NCI-H2196 treated with DMSO at 0.1 percent for 48 hours (cell line): Measurements from ENCODE around the gene SDF2L1.
"Not testable (repeated sequence)": the region's sequence is repeated elsewhere in the genome, so short reads cannot be mapped to it uniquely, and the experiment has no call there.

Source experiments
- DNase-seq: peaks from one replicate; lab custom pipeline; 2025; ENCODE audit not compliant: unreplicated experiment; lab: John Stamatoyannopoulos, UW

Gene SDF2L1

GRCh38 chr22:21636629-21637218 lies 5.4 kb upstream of the SDF2L1 start:
- DNase-seq, result no peak

DNA sequence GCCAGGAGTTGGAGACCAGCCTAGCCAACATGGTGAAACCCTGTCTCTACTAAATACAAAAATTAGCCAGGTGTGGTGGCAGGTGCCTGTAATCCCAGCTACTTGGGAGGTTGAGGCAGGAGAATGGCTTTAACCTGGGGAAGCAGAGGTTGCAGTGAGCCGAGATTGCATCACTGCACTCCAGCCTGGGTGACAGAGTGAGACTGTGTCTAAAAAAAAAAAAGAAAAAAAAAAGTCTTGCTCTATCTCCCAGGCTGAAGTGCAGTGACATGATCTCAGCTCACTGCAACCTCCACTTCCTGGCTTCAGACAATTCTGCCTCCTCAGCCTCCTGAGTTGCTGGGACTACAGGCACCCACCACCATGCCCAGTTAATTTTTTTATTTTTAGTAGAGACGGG lies 4.7 kb upstream of the SDF2L1 start:
- DNase-seq, result not testable (repeated sequence)

DNA sequence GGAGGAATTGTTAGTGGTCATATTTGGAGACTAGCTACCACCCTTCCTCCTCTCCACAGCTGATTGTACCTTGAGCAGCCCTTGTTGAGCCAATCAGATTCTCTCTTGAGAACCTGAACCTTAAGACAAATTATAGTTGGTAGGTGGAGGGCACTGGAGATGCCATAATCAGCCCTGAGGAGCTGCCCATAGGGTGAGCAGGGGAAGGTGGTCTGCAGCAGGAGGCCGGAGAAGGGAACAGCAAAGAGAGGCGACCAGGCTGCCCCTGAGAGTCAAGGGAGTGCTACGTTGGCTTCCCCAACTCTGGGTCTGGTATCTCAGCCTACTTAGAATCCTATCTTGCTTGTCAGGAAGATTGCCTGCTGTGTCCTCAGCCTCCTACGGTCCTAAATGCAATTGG lies 2.7 kb upstream of the SDF2L1 start:
- DNase-seq, result no peak

- DNase-seq, result no peak
Measured at GRCh38 chr22:21640810-21641209, 1.3 kb upstream of the SDF2L1 start.

GRCh38 chr22:21641417-21641788 lies 699 bp upstream of the SDF2L1 start:
- DNase-seq, result no peak

- DNase-seq, result peak; percentile 10
Measured at GRCh38 chr22:21642584-21643448, 714 bp downstream of the SDF2L1 start.

- DNase-seq, result no peak
Measured at GRCh38 chr22:21643533-21644357, 1.6 kb downstream of the SDF2L1 start.

GRCh38 chr22:21645513-21645912 lies 3.4 kb downstream of the SDF2L1 start:
- not testable (repeated sequence) for DNase-seq

DNA sequence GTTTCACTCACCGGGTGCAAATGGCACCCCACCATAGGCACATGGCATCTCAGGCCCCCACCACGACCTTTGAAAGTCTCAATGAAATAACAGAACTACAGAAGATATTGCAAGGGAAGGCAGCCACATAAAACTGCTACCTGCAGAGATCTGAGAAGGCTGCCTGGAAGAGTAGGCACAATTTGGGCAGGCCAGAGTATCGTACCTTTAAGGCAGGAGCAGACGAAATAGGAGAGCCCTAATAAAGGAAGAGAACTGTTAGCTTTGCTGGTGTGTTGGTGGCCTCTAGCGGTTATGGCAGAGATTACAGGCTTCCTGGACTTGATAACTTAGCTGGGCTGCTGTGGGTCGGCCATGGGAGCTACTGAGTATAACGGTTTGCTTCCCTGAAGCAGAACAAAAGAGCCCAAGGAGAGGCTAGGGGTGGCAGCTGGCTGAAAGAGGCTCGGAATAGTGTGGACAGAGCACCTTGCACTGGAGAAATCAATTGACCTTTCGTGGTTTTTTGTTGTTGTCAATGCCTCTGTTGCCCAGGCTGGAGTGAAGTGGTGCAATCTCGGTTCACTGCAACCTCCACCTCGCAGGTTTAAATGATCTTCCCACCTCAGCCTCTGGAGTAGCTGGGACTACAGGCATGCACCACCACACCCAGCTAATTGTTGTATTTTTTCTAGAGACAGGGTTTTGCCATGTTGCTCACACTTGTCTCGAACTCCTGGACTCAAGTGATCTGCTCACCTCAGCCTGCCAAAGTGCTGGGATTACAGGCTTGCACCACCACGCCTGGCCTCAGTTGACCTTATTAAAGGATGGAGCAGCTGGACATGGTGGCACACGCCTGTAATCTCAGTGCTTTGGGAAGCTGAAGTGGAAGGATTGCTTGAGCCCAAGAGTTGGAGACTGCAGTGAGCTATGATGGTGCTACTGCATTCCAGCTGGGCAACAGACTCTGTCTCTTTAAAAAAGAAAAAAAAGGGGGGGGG lies 4.8 kb downstream of the SDF2L1 start:
- DNase-seq, result peak; percentile 43

- DNase-seq, result no peak
Measured at GRCh38 chr22:21650280-21650679, 8.2 kb downstream of the SDF2L1 start.

DNA sequence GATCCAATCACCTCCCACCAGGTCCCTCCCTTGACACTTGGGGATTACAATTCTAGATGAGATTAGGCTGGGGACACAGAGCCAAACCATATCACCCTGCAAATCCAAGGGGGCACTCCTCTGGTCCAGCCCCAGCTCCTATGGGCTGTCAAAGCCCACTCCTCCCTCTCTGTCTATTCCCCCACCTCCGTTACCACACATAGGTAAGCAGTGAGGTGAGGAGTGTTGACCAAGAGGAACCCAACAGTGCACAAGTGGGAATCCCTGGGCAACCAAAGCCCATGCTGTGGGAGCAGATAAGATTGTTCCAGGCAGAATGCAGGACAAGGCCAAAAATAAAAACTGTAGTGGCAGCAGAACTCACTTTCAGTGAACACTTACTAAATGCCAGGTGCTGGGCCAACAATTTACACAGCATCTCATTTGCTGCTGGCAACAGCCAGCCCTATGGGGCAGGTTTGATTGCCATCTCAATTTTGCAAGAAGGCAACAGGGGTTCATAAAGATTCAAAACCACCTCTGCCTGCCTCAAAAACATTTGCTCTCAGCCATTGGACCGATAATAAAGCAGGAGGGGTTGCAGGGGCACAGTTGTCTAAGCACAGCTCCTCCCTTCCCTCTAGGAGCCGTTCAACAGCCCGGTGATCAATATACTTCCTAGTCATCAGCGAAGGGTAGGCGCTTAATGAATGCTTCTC lies 8.9 kb downstream of the SDF2L1 start:
- DNase-seq, result no peak

GRCh38 chr22:21651521-21652009 lies 9.5 kb downstream of the SDF2L1 start:
- no peak for DNase-seq

GRCh38 chr22:21652010-21652546 lies 10.0 kb downstream of the SDF2L1 start:
- no peak for DNase-seq

DNA sequence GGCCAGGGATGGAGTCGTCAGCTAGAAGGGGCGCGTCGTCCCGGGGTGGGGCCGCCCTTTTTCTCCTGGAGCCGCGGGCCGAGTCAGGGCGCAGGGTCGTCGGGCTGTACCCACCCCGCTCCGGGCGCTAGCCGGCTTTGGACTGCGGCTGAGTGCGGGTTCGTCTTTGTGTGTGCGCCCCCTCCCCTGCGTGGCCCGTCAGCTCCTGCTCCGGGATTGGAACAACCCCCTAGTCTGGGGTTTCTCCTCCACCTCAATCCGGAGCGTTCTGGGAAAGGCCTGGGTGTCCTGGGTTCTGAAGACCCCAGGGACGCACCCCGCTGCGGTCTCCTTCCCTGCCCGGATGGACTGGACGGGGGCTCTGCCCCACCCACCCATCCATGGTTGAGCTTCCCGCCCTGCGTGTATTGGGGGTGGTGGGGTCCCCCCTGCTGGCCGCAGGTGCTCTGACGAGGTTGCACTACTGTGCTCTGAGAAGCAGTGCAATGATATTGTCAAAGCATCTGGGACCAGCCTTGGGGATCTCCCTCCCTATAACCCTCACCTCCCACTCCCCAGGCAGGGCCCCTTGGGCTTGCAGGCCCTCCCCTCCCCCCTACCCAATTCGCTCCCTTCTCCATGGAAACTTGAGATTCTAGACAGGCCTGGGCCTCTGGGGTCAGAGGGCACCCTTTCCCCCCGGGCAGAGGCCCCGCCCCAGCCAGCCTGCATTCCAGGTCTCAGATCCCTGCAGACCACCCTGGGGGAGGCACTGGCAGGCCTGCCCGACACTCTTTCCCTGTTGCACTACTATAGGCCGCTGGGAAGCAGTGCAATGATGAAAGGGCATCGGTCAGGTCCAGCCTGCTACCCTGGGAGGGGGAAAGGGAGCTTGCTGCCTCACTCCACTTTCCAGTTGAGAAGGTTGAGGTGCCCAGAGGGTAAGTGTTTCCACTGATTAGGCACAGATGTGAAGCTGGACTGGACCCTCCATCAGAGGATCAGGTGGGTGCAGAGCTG lies 10.7 kb downstream of the SDF2L1 start:
- no peak for DNase-seq

DNA sequence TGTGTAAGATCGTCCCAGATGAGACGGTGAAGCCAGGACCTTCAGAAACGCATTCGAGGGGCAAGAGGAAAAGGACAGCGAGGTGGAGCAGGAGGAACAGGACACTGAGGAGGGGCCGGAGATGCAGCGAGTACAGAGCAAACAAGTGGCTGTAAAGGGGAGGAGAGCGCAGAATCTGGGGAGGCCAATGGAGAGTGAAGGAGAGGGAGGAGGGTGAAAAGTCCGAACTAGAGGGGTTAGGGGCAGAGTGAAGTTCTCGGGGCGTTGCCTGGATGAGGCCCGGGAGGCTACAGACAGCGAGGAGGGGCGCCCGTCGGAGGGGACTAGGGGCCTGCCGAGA lies 14.9 kb downstream of the SDF2L1 start:
- no peak for DNase-seq

- peak; percentile 27 for DNase-seq
Measured at GRCh38 chr22:21657360-21658032, 15.4 kb downstream of the SDF2L1 start.

GRCh38 chr22:21659864-21660525 lies 17.9 kb downstream of the SDF2L1 start:
- DNase-seq, result no peak
